GM12864 (cell line): ENCODE measurements around the gene LMX1B.

Experiments used
- DNase-seq: peaks from one replicate; pipeline ENCODE4 v3.0.0-alpha.2; 2011; ENCODE audit warnings: low read depth
- H3K4me3 ChIP-seq: 2 replicates; pipeline ENCODE4 v1.5.1; 2011; ENCODE audit warnings: mild to moderate bottlenecking, low read depth, low read length, control low read depth
- CTCF ChIP-seq: IDR thresholded peaks from 2 replicates; pipeline ENCODE4 v1.5.1; 2011; ENCODE audit warnings: low read depth, mild to moderate bottlenecking, moderate library complexity, low read length, control low read depth, inconsistent platforms; ENCODE audit errors: missing control alignments

LMX1B gene

GRCh38 chr9:126588491-126589168 lies 25.1 kb upstream of the LMX1B start:
- DNase-seq, result no peak
- TF ChIP-seq CTCF, result no peak
- no peak overlapping the region for H3K4me3 ChIP-seq

- no peak for TF ChIP-seq CTCF
- DNase-seq, result no peak
- H3K4me3 ChIP-seq, result no peak overlapping the region
Observed at GRCh38 chr9:126589349-126589748, 24.4 kb upstream of the LMX1B start.

GRCh38 chr9:126591083-126591482 lies 22.6 kb upstream of the LMX1B start:
- DNase-seq, result no peak
- H3K4me3 ChIP-seq, result no peak overlapping the region
- no peak for TF ChIP-seq CTCF

- H3K4me3 ChIP-seq, result no peak overlapping the region
- DNase-seq, result no peak
- TF ChIP-seq CTCF, result no peak
Observed at GRCh38 chr9:126591922-126592321, 21.8 kb upstream of the LMX1B start.

- no peak overlapping the region for H3K4me3 ChIP-seq
- no peak for TF ChIP-seq CTCF
- DNase-seq, result no peak
Observed at GRCh38 chr9:126592461-126592860, 21.3 kb upstream of the LMX1B start.

GRCh38 chr9:126595982-126596381 lies 17.7 kb upstream of the LMX1B start:
- H3K4me3 ChIP-seq, result no peak overlapping the region
- DNase-seq, result no peak
- no peak for TF ChIP-seq CTCF

- peak; percentile 8 for TF ChIP-seq CTCF
- no peak for DNase-seq
- H3K4me3 ChIP-seq, result no peak overlapping the region
Observed at GRCh38 chr9:126599047-126599650, 14.6 kb upstream of the LMX1B start.
